ENCODE data around the gene MICAL2.

Gene MICAL2

DNA sequence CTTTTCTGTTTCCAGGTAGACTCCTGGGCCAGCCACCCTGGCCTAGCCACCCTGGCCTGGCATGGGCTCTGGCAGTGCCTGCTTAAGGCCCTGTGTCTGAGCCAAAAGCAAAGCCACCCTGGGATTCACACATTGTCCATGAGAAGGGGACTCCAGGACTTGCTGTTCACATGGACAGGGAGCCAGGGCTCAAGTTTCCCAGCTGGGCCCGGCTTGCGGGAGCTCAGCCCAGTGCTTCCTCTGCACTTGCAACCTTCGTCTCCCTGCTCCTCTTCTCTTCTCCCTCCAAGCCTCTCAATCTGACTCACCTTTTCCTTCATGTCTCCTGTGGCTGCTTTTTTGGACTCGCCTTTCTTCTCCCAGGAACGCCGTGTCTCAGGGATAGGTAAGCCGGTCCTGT lies 130.3 kb downstream of the MICAL2 start:
- no peak for DNase-seq (ENCODE audit: low read depth)
- H3K4me3 ChIP-seq (ENCODE audit: low read depth, low read length) = no peak overlapping the region
- TF ChIP-seq, protein P1, sequence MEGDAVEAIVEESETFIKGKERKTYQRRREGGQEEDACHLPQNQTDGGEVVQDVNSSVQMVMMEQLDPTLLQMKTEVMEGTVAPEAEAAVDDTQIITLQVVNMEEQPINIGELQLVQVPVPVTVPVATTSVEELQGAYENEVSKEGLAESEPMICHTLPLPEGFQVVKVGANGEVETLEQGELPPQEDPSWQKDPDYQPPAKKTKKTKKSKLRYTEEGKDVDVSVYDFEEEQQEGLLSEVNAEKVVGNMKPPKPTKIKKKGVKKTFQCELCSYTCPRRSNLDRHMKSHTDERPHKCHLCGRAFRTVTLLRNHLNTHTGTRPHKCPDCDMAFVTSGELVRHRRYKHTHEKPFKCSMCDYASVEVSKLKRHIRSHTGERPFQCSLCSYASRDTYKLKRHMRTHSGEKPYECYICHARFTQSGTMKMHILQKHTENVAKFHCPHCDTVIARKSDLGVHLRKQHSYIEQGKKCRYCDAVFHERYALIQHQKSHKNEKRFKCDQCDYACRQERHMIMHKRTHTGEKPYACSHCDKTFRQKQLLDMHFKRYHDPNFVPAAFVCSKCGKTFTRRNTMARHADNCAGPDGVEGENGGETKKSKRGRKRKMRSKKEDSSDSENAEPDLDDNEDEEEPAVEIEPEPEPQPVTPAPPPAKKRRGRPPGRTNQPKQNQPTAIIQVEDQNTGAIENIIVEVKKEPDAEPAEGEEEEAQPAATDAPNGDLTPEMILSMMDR (conservative IDR thresholded peaks at IDR 0.05; ENCODE audit: low read depth, low read length) = no peak

DNA sequence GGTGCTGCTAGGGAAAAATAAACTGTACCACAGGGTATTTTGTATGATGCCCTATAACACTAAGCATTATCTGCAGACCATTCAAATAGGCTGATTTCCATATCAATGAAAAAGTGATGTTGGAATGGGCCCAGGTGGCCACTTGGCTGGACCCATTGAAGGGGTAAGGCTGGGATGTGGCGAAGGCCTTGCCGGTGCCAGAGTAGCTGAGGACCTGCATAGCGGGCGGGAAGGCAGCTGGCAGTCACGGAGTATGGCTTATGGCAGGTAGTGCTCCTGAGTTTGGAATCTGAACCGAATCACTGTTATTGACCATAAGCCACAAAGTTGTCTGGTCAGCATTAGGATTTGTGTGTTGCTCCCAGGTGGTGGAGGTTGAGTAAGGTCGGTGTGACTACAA lies 131.0 kb downstream of the MICAL2 start:
- TF ChIP-seq, protein P1 (conservative IDR thresholded peaks at IDR 0.05; ENCODE audit: low read depth, low read length) = no peak
- no peak overlapping the region for H3K4me3 ChIP-seq (ENCODE audit: low read depth, low read length)
- DNase-seq (ENCODE audit: low read depth) = no peak

DNA sequence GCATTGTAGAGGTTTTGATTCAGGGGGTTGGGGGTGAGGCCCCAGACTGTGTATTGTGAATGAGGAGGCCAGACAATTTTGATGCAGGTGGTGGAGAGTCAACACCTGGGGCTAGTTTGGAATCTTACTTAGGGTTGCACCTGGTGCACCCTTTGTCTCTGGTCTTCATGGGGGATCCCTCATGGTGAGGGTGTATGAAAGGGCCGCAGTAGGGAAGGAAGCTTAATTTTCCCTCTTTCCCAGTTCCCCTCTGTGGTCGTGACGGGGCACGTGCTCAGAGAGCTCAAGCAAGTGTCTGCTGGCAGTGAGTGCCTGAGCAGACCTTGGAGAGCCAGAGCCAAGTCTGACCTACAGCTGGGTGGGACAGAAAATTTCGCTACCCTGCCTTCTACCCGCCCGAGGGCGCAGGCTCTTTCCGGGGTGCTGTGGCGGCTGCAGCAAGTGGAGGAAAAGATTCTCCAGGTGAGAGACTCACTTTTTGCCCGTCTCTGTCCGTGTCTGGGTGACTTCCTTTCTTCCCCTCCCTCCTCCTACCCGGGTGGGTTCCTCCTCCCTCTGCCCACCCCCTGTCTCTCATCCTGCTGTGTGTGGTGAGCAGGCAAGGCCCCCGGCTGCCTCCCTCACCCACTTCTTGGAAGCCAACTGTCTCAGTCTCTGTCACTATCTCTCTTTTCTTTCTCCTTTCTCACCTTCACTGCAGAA lies 131.7 kb downstream of the MICAL2 start:
- H3K4me3 ChIP-seq (ENCODE audit: low read depth, low read length) = no peak overlapping the region
- TF ChIP-seq, protein P1 (conservative IDR thresholded peaks at IDR 0.05; ENCODE audit: low read depth, low read length) = no peak
- no peak for DNase-seq (ENCODE audit: low read depth)

DNA sequence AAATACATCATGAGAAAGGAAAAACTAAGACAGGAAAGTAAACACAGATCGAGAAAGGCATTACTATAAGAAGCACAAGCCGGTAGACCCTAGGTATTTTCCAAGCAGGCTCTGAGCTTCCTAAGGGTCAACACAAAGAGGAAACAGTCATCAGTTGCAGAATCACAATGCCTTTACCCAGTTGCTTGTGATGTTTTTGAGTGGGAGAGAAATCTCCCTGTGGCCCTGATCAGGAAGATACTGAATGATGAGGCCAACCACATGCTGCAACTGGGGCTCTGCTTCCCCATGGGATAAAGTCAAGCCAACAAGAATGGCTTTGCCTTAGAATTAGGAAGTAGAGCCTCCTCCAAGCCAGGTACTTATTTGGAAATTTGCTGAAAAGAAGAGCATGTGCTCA lies 132.6 kb downstream of the MICAL2 start:
- DNase-seq (ENCODE audit: low read depth) = no peak
- TF ChIP-seq, protein P1 (conservative IDR thresholded peaks at IDR 0.05; ENCODE audit: low read depth, low read length) = no peak

DNA sequence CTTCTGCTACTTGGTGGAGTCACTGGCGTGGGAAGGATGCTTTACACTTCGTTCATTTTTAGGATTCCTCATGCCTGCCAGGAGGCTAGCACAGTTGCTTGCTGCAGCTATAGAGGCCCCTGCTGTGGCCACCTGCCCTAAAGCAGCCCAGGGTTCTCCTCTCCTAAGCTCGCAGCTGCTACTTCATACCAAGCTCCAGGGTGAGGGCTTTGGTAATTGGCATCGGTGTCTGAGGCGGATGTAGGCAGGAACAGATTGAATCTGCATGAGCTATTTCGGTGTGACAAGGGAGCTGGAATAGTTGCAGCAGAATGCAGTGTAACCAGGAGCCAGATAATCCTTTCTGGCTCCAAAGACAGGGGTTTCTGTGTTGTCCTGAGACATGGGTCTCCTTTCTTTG lies 133.1 kb downstream of the MICAL2 start:
- H3K4me3 ChIP-seq (ENCODE audit: low read depth, low read length) = no peak overlapping the region
- TF ChIP-seq, protein P1 (conservative IDR thresholded peaks at IDR 0.05; ENCODE audit: low read depth, low read length) = no peak
- DNase-seq (ENCODE audit: low read depth) = no peak

More for the DNA sequence above, 132.6 kb downstream of the MICAL2 start:
- no peak overlapping the region for H3K4me3 ChIP-seq (ENCODE audit: low read depth, low read length)

DNA sequence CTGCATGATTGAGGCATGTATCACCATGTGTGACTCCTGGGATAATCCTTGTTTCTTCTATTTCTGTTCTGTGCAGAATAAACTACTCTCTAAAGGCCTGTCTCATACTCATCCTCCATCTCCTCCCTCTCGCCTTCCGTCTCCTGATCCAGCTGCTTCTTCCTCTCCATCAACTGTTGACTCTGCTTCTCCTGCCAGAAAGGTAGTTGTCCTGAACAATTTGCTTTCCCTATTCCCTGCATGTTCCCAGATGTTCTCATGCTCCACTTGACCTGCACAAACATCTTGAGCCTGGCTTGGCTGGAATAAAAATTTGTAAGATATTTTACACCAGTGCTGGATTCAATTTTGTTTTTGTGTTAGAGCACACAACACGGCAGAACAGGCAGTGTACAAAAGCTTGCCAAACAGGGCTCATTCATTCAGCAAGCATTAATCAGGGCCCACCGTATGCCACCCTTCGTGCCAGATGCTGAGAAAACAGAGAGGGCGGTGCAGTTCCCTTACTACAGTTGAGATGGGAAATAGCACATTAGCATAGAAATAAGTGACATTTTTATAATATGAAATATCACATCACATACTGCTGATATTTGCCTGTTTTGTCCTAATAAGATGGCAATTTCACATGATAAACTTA lies 133.6 kb downstream of the MICAL2 start:
- TF ChIP-seq, protein P1 (conservative IDR thresholded peaks at IDR 0.05; ENCODE audit: low read depth, low read length) = no peak
- no peak for DNase-seq (ENCODE audit: low read depth)
- no peak overlapping the region for H3K4me3 ChIP-seq (ENCODE audit: low read depth, low read length)

DNA sequence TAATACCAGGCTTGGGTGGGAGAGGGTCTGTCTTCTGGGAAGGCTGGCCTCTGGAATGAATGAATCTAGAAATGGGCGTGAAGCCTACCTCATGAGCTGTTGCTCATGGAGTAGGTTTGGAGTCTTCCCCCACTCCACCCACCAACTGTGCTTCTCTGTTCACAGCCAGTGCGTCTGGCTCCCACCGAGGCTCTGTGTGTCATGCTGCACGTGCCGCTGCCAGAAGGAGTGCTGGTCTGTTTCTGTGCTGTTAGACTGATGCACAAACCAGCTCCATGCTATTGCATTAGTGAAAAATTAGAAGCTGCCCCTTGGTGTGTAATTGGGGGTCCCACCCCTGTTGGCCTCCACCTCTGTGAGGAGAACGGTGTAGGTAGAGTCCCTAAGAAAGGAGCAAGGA lies 134.7 kb downstream of the MICAL2 start:
- TF ChIP-seq, protein P1 (conservative IDR thresholded peaks at IDR 0.05; ENCODE audit: low read depth, low read length) = no peak
- no peak overlapping the region for H3K4me3 ChIP-seq (ENCODE audit: low read depth, low read length)
- DNase-seq (ENCODE audit: low read depth) = no peak

All from choroid plexus epithelial cell (primary cell).